ENCODE measurements around the gene TBATA.

The TBATA gene

GRCh38 chr10:70832852-70833528 lies 47.8 kb upstream of the TBATA start:
- Histone ChIP-seq H3K4me3 (ENCODE audit: insufficient read depth in 1 of 2, low read depth in 1 of 2, low read length in 2 of 2) (peak overlapping the region in 1 of 2 experiments; percentile 44), H2BK12ac (ENCODE audit: low read length in 2 of 2) (no peak overlapping the region), H3K14ac (ENCODE audit: low read length in 2 of 2) (no peak overlapping the region), H3K27ac (ENCODE audit: low read length, poor library complexity, severe bottlenecking) (peak overlapping the region; percentile 46), H2BK15ac (ENCODE audit: low read depth, poor library complexity, severe bottlenecking) (no peak overlapping the region), H3K27me3 (ENCODE audit: control insufficient read depth in 1 of 2, insufficient read depth in 1 of 2, low read length in 2 of 2) (no peaks in the 10 kb centered on the region), H2AFZ (ENCODE audit: low read depth, low read length) (no peak overlapping the region), H3K4me2 (ENCODE audit: low read length, poor library complexity, severe bottlenecking) (peak overlapping the region; percentile 0), H2AK5ac (ENCODE audit: low read length, severe bottlenecking) (no peak overlapping the region), H2BK5ac (ENCODE audit: low read depth, low read length, poor library complexity, severe bottlenecking) (no peak overlapping the region), H3K23ac (ENCODE audit: low read length in 2 of 2) (no peak overlapping the region), H3K9ac (ENCODE audit: low read length) (peak overlapping the region; percentile 71), H3K9me3 (ENCODE audit: control insufficient read depth, low read length) (no peaks in the 10 kb centered on the region), H3K4me1 (ENCODE audit: control insufficient read depth, insufficient read depth, low read depth, low read length) (peaks cover 5% of the 10 kb centered on the region), H3K36me3 (ENCODE audit: control insufficient read depth in 1 of 2, insufficient read depth in 2 of 2, low read depth in 1 of 2, low read length in 2 of 2) (peaks cover 0 to 12% of the 10 kb centered on the region in 2 experiments), H4K8ac (ENCODE audit: low read length) (no peak overlapping the region), H3K18ac (ENCODE audit: low read depth in 1 of 2, low read length in 2 of 2) (no peak overlapping the region), H2BK120ac (ENCODE audit: low read depth, low read length) (no peak overlapping the region), H4K91ac (ENCODE audit: low read length) (no peak overlapping the region), H3K79me1 (replicated peaks; ENCODE audit: low read length, poor library complexity, severe bottlenecking) (peaks cover 43% of the 10 kb centered on the region), H3K4ac (ENCODE audit: low read depth in 1 of 2, low read length in 2 of 2) (peak overlapping the region in 1 of 2 experiments; percentile 25)
- 4% methylated on average over 3 of the region's 3 CpGs for WGBS
- peak; percentile 94 for DNase-seq

GRCh38 chr10:70832221-70832620 lies 47.0 kb upstream of the TBATA start:
- H2AFZ ChIP-seq (ENCODE audit: low read depth, low read length), result no peak overlapping the region
- H3K27ac ChIP-seq (ENCODE audit: low read length, poor library complexity, severe bottlenecking), result no peak overlapping the region
- no peaks in the 10 kb centered on the region for H3K9me3 ChIP-seq (ENCODE audit: control insufficient read depth, low read length)
- H3K27me3 ChIP-seq (ENCODE audit: control insufficient read depth in 1 of 2, insufficient read depth in 1 of 2, low read length in 2 of 2), result no peaks in the 10 kb centered on the region
- H2BK5ac ChIP-seq (ENCODE audit: low read depth, low read length, poor library complexity, severe bottlenecking), result no peak overlapping the region
- H3K18ac ChIP-seq (ENCODE audit: low read depth in 1 of 2, low read length in 2 of 2), result no peak overlapping the region
- H3K4me3 ChIP-seq (ENCODE audit: insufficient read depth in 1 of 2, low read depth in 1 of 2, low read length in 2 of 2), result no peak overlapping the region
- no peak overlapping the region for H2AK5ac ChIP-seq (ENCODE audit: low read length, severe bottlenecking)
- H3K14ac ChIP-seq (ENCODE audit: low read length in 2 of 2), result no peak overlapping the region
- H4K8ac ChIP-seq (ENCODE audit: low read length), result no peak overlapping the region
- no peak overlapping the region for H2BK120ac ChIP-seq (ENCODE audit: low read depth, low read length)
- peaks cover 0 to 7% of the 10 kb centered on the region in 2 experiments for H3K36me3 ChIP-seq (ENCODE audit: control insufficient read depth in 1 of 2, insufficient read depth in 2 of 2, low read depth in 1 of 2, low read length in 2 of 2)
- no CpG with 5 or more reads among the region's 3 CpGs for WGBS
- peak overlapping the region; percentile 71 for H3K9ac ChIP-seq (ENCODE audit: low read length)
- no peak overlapping the region for H2BK12ac ChIP-seq (ENCODE audit: low read length in 2 of 2)
- peak; percentile 21 for DNase-seq
- H3K4me2 ChIP-seq (ENCODE audit: low read length, poor library complexity, severe bottlenecking), result no peak overlapping the region
- H3K79me1 ChIP-seq (replicated peaks; ENCODE audit: low read length, poor library complexity, severe bottlenecking), result peaks cover 35% of the 10 kb centered on the region
- H4K91ac ChIP-seq (ENCODE audit: low read length), result no peak overlapping the region
- H3K23ac ChIP-seq (ENCODE audit: low read length in 2 of 2), result no peak overlapping the region
- no peak overlapping the region for H2BK15ac ChIP-seq (ENCODE audit: low read depth, poor library complexity, severe bottlenecking)
- H3K4me1 ChIP-seq (ENCODE audit: control insufficient read depth, insufficient read depth, low read depth, low read length), result peaks cover 5% of the 10 kb centered on the region
- H3K4ac ChIP-seq (ENCODE audit: low read depth in 1 of 2, low read length in 2 of 2), result no peak overlapping the region

DNA sequence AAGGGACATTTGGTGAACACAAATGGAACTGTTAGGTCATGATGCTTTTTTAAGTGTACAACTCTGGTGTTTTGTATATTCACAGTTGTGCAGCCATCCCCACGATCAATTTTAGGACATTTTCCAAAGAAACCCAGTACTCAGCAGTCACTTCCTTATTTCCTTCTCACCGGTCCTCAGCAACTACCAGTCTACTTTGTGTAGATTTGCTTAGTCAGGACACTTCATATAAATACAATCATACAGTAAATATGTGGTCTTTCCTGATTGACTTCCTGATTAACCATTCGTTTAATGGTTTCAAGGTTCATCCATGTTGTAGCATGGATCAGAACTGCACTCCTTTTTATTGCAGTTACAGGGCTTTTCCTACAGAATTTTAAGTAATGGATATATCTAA lies 45.0 kb upstream of the TBATA start:
- Histone ChIP-seq H3K27me3 (ENCODE audit: control insufficient read depth in 1 of 2, insufficient read depth in 1 of 2, low read length in 2 of 2) (no peaks in the 10 kb centered on the region), H2AK5ac (ENCODE audit: low read length, severe bottlenecking) (no peak overlapping the region), H2BK120ac (ENCODE audit: low read depth, low read length) (no peak overlapping the region), H2BK15ac (ENCODE audit: low read depth, poor library complexity, severe bottlenecking) (no peak overlapping the region), H3K27ac (ENCODE audit: low read length, poor library complexity, severe bottlenecking) (no peak overlapping the region), H2AFZ (ENCODE audit: low read depth, low read length) (no peak overlapping the region), H4K8ac (ENCODE audit: low read length) (no peak overlapping the region), H3K4me1 (ENCODE audit: control insufficient read depth, insufficient read depth, low read depth, low read length) (peaks cover 1% of the 10 kb centered on the region), H3K4me3 (ENCODE audit: insufficient read depth in 1 of 2, low read depth in 1 of 2, low read length in 2 of 2) (no peak overlapping the region), H4K91ac (ENCODE audit: low read length) (no peak overlapping the region), H3K4me2 (ENCODE audit: low read length, poor library complexity, severe bottlenecking) (no peak overlapping the region), H3K23ac (ENCODE audit: low read length in 2 of 2) (no peak overlapping the region), H2BK5ac (ENCODE audit: low read depth, low read length, poor library complexity, severe bottlenecking) (no peak overlapping the region), H3K9ac (ENCODE audit: low read length) (no peak overlapping the region), H3K14ac (ENCODE audit: low read length in 2 of 2) (no peak overlapping the region), H3K79me1 (replicated peaks; ENCODE audit: low read length, poor library complexity, severe bottlenecking) (peaks cover 36% of the 10 kb centered on the region), H2BK12ac (ENCODE audit: low read length in 2 of 2) (no peak overlapping the region), H3K9me3 (ENCODE audit: control insufficient read depth, low read length) (no peaks in the 10 kb centered on the region), H3K18ac (ENCODE audit: low read depth in 1 of 2, low read length in 2 of 2) (no peak overlapping the region), H3K4ac (ENCODE audit: low read depth in 1 of 2, low read length in 2 of 2) (no peak overlapping the region), H3K36me3 (ENCODE audit: control insufficient read depth in 1 of 2, insufficient read depth in 2 of 2, low read depth in 1 of 2, low read length in 2 of 2) (peaks cover 0 to 15% of the 10 kb centered on the region in 2 experiments)
- DNase-seq, result peak; percentile 19
- WGBS, result 100% methylated on average over 1 of the region's 3 CpGs

- no peak overlapping the region for H2AFZ ChIP-seq (ENCODE audit: low read depth, low read length)
- H3K4me3 ChIP-seq (ENCODE audit: insufficient read depth in 1 of 2, low read depth in 1 of 2, low read length in 2 of 2), result no peak overlapping the region
- H2BK12ac ChIP-seq (ENCODE audit: low read length in 2 of 2), result no peak overlapping the region
- H3K79me1 ChIP-seq (replicated peaks; ENCODE audit: low read length, poor library complexity, severe bottlenecking), result peaks cover 33% of the 10 kb centered on the region
- H3K9ac ChIP-seq (ENCODE audit: low read length), result no peak overlapping the region
- no peaks in the 10 kb centered on the region for H3K9me3 ChIP-seq (ENCODE audit: control insufficient read depth, low read length)
- H2BK120ac ChIP-seq (ENCODE audit: low read depth, low read length), result no peak overlapping the region
- H3K23ac ChIP-seq (ENCODE audit: low read length in 2 of 2), result no peak overlapping the region
- no peak overlapping the region for H4K91ac ChIP-seq (ENCODE audit: low read length)
- no peak overlapping the region for H4K8ac ChIP-seq (ENCODE audit: low read length)
- no peak overlapping the region for H3K27ac ChIP-seq (ENCODE audit: low read length, poor library complexity, severe bottlenecking)
- H2BK15ac ChIP-seq (ENCODE audit: low read depth, poor library complexity, severe bottlenecking), result no peak overlapping the region
- H2BK5ac ChIP-seq (ENCODE audit: low read depth, low read length, poor library complexity, severe bottlenecking), result no peak overlapping the region
- no peak for DNase-seq
- H3K14ac ChIP-seq (ENCODE audit: low read length in 2 of 2), result no peak overlapping the region
- H2AK5ac ChIP-seq (ENCODE audit: low read length, severe bottlenecking), result no peak overlapping the region
- H3K4ac ChIP-seq (ENCODE audit: low read depth in 1 of 2, low read length in 2 of 2), result no peak overlapping the region
- H3K4me2 ChIP-seq (ENCODE audit: low read length, poor library complexity, severe bottlenecking), result no peak overlapping the region
- H3K18ac ChIP-seq (ENCODE audit: low read depth in 1 of 2, low read length in 2 of 2), result no peak overlapping the region
- 100% methylated on average over 2 of the region's 5 CpGs for WGBS
- peaks cover 0 to 18% of the 10 kb centered on the region in 2 experiments for H3K36me3 ChIP-seq (ENCODE audit: control insufficient read depth in 1 of 2, insufficient read depth in 2 of 2, low read depth in 1 of 2, low read length in 2 of 2)
- no peaks in the 10 kb centered on the region for H3K27me3 ChIP-seq (ENCODE audit: control insufficient read depth in 1 of 2, insufficient read depth in 1 of 2, low read length in 2 of 2)
- peaks cover 1% of the 10 kb centered on the region for H3K4me1 ChIP-seq (ENCODE audit: control insufficient read depth, insufficient read depth, low read depth, low read length)
Measured at GRCh38 chr10:70829543-70829942, 44.4 kb upstream of the TBATA start.

Measured in mesenchymal stem cell (in vitro differentiated cells and primary cell).